ENCODE data around the gene OR4P4. TPM values are rescaled to one million over a fixed set of nuclear protein-coding genes. Genes with fewer than 3 reads are reported as not detected.

The OR4P4 gene
- total RNA-seq, result under 1 TPM in 1 of 8 experiments, not detected in 7; 0.24 TPM

DNA sequence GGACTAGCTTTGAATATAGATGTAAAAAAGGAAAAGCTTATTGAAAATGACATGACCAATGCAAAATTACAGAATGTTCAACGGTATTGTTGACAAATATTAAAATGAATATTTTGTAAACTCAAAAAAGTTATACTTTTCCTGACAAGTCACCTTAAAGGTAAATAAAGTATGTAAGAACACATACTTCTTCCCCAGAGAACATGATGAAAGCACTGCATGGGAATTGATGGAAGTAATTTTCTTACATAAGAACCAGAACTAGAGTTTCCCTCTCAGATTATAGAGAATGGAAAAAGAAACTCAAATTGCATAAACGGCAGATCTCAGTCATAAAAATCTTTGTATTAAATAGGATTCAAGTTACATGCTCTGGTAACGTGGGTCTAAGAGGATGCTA lies at the start of gene OR4P4:
OR4P4 (plus strand) TSS at position 301 of the 400 bp plus-strand sequence.
- Histone ChIP-seq H3K4me3 (no peak within 1 kb of the TSS), H3K27ac (no peak within 1 kb of the TSS), H3K4me1 (replicated peaks in 1 of 2) (no peaks in the 10 kb centered on the region)
- in situ Hi-C loops (cut with MboI; ENCODE audit: low pct_unique_long_range_greater_than_20kb in 2 of 9, low sequenced_read_pairs in 9 of 9, unreplicated experiment in 9 of 9), result no loop called here
- WGBS, 10 experiments, result 0 to 31% (median 22%) methylated on average over 1 to 3 of the region's 3 CpGs; no CpG with 5 or more reads in 1 of the 10 experiments
- ATAC-seq (replicated peaks in 6 of 8), result no peak

DNA sequence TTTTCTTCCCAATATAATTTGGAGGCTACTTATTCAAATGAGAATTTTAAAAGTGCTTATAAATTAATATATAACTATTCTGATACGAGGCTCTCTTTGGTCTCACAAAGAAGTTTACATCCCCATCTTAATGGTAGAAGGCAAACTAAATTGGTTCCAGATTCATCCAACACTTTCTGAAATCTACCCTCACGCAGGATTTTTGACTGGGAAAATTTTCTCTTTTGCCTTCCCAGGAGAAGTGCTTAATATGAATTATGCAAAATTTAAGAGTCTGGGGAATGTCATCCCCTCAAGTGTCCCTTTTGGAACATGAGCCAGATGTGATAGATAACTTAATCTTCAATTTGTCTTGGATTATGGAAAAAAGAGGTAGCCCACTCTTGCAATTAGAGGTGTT lies 27.4 kb upstream of the OR4P4 start, which contains the start of gene OR4C11:
OR4C11 (minus strand) TSS at position 101 of the 400 bp plus-strand sequence. CDS start 3,272 bp downstream, outside the sequence.
- no peak within 1 kb of the TSS for H3K27ac ChIP-seq
- no peak for ATAC-seq (replicated peaks in 6 of 8)
- H3K4me3 ChIP-seq, result no peak within 1 kb of the TSS
- in situ Hi-C loops (cut with MboI; ENCODE audit: low pct_unique_long_range_greater_than_20kb in 2 of 9, low sequenced_read_pairs in 9 of 9, unreplicated experiment in 9 of 9), result no loop called here
- 0 to 78% (median 23%) methylated on average over 1 to 2 of the region's 2 CpGs; no CpG with 5 or more reads in 3 of the 10 experiments for WGBS, 10 experiments
- no peaks in the 10 kb centered on the region for H3K4me1 ChIP-seq (replicated peaks in 1 of 2)

DNA sequence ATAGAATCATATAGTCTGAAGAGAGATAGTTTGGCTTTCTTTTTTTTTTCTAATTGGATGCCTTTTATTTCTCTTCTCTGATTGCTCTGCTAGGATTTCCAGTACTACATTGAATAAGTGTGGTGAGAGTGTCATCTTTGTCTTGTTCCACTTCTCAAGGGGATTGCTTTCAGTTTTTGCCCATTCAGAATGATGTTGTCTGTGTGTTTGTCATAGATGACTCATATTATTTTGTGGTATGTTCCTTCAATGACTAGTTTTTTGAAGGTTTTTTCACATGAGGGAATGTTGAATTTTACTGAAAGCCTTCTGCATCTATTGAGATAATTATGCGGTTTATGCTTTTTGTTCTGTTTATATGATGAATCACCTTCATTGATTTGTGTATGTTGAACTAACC lies 10.4 kb upstream of the OR4P4 start:
- no peak for ATAC-seq (replicated peaks in 6 of 8)
- Histone ChIP-seq H3K4me3 (no peak overlapping the region), H3K27ac (no peak overlapping the region), H3K4me1 (replicated peaks in 1 of 2) (no peaks in the 10 kb centered on the region)
- WGBS, 10 experiments, result 0 to 82% (median 67%) methylated on average over 1 of the region's 1 CpG; no CpG with 5 or more reads in 3 of the 10 experiments
- in situ Hi-C loops (cut with MboI; ENCODE audit: low pct_unique_long_range_greater_than_20kb in 2 of 9, low sequenced_read_pairs in 9 of 9, unreplicated experiment in 9 of 9), result no loop called here

DNA sequence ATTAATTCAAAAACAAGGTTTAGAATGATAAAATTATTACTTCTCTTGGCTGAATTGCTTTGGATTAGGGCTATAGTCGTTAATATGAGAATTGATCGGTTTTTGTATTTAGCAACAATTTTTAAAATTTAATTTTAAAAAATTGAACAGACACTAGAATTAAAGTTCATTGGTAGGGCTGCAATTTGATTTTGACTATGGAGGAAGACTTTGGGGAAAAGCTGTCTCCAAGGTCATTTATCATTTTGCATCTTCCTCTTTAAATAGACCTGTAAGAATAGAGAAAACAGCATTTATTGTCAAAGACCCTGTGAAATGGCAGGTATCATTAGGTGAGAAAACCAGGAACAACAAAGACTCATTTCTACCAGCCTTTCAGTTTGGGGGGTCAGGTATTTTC lies 13.1 kb downstream of the OR4P4 start, which contains the start of gene OR4S2:
OR4S2 (plus strand) TSS at position 301 of the 400 bp plus-strand sequence. CDS start 2,577 bp downstream, outside the sequence.
- ATAC-seq (replicated peaks in 6 of 8), result no peak
- Histone ChIP-seq H3K4me1 (replicated peaks in 1 of 2) (no peaks in the 10 kb centered on the region), H3K4me3 (no peak within 1 kb of the TSS), H3K27ac (no peak within 1 kb of the TSS)
- WGBS, 10 experiments, result 7 to 77% (median 48%) methylated on average over 2 of the region's 2 CpGs; no CpG with 5 or more reads in 1 of the 10 experiments
- in situ Hi-C loops (cut with MboI; ENCODE audit: low pct_unique_long_range_greater_than_20kb in 2 of 9, low sequenced_read_pairs in 9 of 9, unreplicated experiment in 9 of 9), result no loop called here

DNA sequence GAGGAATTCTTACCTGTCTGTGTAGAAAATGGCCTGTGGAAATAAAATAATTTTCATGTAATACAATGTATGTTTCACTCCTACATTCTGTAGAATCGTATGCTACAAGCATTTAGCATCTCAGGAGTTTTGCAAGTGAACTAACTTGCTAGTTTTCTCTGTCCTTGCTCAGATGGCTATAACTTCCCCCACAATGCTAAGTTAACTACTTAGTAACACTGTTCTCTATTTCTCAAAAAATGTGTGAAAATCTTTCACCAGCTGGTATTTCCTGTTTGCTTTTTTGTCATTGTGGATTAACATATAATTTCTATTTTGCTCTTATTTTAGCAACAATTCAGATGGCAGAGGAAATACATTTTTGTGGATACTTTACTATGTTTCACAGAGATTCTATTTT lies 17.6 kb downstream of the OR4P4 start:
- no peak for ATAC-seq (replicated peaks in 6 of 8)
- Histone ChIP-seq H3K4me1 (replicated peaks in 1 of 2) (no peaks in the 10 kb centered on the region), H3K27ac (no peak overlapping the region), H3K4me3 (no peak overlapping the region)
- in situ Hi-C loops (cut with MboI; ENCODE audit: low pct_unique_long_range_greater_than_20kb in 2 of 9, low sequenced_read_pairs in 9 of 9, unreplicated experiment in 9 of 9), result loop anchor here in 1 of 9 experiments (25.0 kb wide), 1 partner anchor 90 kb away; the partner anchor contains the start of genes OR4C15 and OR4C16
- whole genome bisulfite sequencing, 10 experiments, result 0 to 78% (median 43%) methylated on average over 1 of the region's 1 CpG; no CpG with 5 or more reads in 3 of the 10 experiments

DNA sequence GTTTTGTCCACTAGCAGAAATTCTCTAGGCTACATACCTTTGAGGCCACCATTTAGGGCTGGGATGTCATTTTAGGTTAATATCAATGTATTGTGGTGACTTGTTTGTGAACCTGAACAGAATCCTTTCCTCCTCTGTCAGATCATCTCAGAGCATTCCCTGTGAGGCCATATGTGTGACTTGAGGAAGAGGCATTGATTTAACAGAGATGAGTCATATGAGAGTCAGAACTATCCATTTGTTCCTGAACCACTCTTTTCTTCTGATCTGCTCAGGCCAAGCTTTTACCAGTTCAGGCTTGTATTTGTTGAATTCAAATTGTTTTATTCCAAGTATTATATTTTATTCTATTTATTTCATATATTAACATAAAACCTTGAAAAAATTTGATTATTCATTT lies 20.2 kb downstream of the OR4P4 start:
- Histone ChIP-seq H3K27ac (no peak overlapping the region), H3K4me1 (replicated peaks in 1 of 2) (no peaks in the 10 kb centered on the region), H3K4me3 (no peak overlapping the region)
- in situ Hi-C loops (cut with MboI; ENCODE audit: low pct_unique_long_range_greater_than_20kb in 2 of 9, low sequenced_read_pairs in 9 of 9, unreplicated experiment in 9 of 9), result loop anchor here in 1 of 9 experiments (25.0 kb wide), 1 partner anchor 93 kb away; the partner anchor contains the start of genes OR4C15 and OR4C16
- ATAC-seq (replicated peaks in 6 of 8), result no peak

DNA sequence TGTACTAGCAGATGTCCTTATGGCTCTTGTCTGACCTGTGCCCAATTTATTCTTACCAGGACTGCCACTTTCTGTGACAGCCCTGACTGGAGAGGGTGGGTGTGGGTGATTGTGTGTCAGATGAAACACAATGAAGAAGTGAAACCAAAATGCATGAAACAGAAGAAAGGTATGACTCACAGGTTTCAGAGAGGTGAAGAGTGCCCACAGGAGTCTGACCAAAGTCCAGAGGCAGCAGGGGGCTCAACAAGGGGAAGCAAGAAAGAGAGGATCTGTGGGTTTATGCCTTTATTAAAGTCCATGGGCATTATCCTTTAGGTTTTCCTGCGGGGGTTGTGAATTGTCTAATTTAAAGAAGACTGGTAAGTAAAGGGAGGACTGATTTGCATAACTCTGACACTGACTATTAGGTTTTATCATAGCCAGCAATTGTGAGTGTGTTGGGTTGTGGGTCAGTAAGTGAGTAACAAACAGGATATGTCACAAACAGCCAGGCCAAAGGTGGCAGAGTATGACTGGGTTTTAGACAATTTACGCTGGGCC lies 23.2 kb downstream of the OR4P4 start:
- WGBS, 10 experiments, result 0 to 75% (median 51%) methylated on average over 1 to 2 of the region's 2 CpGs; no CpG with 5 or more reads in 2 of the 10 experiments
- ATAC-seq (replicated peaks in 6 of 8), result no peak

DNA sequence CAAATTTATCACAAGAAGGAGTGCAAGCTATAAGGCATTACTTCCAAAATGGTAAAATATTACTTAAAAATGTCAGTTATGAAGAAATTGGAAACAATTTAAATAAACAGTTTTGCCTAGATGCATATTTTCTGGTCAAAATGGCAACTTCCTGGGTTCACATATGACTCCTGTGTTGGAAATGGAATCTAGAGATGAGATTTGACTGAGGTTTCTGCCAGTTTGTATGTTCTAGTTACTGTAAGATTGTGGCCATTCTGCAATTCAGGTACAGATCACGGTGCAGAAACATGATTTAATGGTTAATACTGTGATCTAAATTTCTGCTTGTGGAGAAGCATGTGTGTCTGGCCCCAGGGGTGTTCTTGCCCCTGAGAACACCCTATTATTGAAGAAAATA lies 23.7 kb downstream of the OR4P4 start:
- WGBS, 10 experiments, result 0 to 25% (median 20%) methylated on average over 1 of the region's 1 CpG; no CpG with 5 or more reads in 5 of the 10 experiments

More for the DNA sequence above, 23.2 kb downstream of the OR4P4 start:
- in situ Hi-C loops (cut with MboI; ENCODE audit: low pct_unique_long_range_greater_than_20kb in 2 of 9, low sequenced_read_pairs in 9 of 9, unreplicated experiment in 9 of 9), result loop anchor here in 1 of 9 experiments (25.0 kb wide), 1 partner anchor 96 kb away; the partner anchor contains the start of genes OR4C15 and OR4C16
- Histone ChIP-seq H3K4me1 (replicated peaks in 1 of 2) (no peaks in the 10 kb centered on the region), H3K27ac (no peak overlapping the region), H3K4me3 (no peak overlapping the region)

DNA sequence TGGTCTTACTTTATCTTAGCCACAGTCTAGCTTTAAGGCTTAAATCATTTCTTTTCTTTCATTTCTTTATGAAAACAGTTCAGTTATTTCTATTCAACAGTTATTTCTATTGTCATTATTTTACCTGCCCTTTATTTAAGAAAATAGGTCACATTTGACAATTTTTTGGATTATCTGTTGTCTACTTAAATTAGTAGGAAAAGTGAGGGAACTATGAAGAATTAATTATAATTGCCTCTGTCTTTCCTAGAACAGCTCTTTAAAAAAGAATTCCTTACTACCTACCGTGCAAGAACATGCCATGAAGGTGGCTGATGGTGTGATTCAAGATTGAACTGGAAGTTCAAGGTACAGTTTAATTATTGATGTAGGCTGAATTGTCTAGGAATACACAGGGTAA lies 27.0 kb downstream of the OR4P4 start, which contains the start of gene OR4C6:
OR4C6 (plus strand) TSS at position 301 of the 400 bp plus-strand sequence. CDS start 2,966 bp downstream, outside the sequence.
- in situ Hi-C loops (cut with MboI; ENCODE audit: low pct_unique_long_range_greater_than_20kb in 2 of 9, low sequenced_read_pairs in 9 of 9, unreplicated experiment in 9 of 9), result loop anchor here in 1 of 9 experiments (25.0 kb wide), 1 partner anchor 100 kb away; the partner anchor contains the start of genes OR4C15 and OR4C16
- Histone ChIP-seq H3K4me1 (replicated peaks in 1 of 2) (no peaks in the 10 kb centered on the region), H3K4me3 (no peak within 1 kb of the TSS), H3K27ac (no peak within 1 kb of the TSS)
- 0 to 80% (median 50%) methylated on average over 1 of the region's 1 CpG; no CpG with 5 or more reads in 3 of the 10 experiments for WGBS, 10 experiments
- no peak for ATAC-seq (replicated peaks in 6 of 8)

More for the DNA sequence above, 23.7 kb downstream of the OR4P4 start:
- Histone ChIP-seq H3K4me3 (no peak overlapping the region), H3K27ac (no peak overlapping the region), H3K4me1 (replicated peaks in 1 of 2) (no peaks in the 10 kb centered on the region)
- in situ Hi-C loops (cut with MboI; ENCODE audit: low pct_unique_long_range_greater_than_20kb in 2 of 9, low sequenced_read_pairs in 9 of 9, unreplicated experiment in 9 of 9), result loop anchor here in 1 of 9 experiments (25.0 kb wide), 1 partner anchor 96 kb away; the partner anchor contains the start of genes OR4C15 and OR4C16
- ATAC-seq (replicated peaks in 6 of 8), result no peak

DNA sequence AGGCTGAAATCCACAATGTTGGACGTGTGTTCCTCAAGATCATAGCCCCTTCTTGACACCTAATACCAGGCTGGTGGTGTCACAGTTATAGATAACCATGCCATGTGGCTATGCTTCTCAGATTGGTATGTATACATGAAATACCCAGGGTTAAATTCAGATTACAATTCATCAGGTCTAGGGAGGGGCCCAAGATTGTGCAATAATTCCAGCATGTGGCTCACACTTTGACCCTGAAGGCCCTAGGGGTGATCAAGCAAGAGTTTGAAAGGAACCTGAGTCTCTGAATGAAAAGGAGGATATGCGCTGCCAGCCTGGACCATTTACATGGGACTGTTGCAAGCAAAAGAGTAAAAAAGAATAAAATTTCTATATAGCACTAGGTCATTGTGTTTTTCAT lies 34.5 kb downstream of the OR4P4 start:
- H3K4me3 ChIP-seq, result no peak overlapping the region
- 0 to 80% (median 57%) methylated on average over 1 of the region's 2 CpGs; no CpG with 5 or more reads in 3 of the 10 experiments for WGBS, 10 experiments
- no peaks in the 10 kb centered on the region for H3K4me1 ChIP-seq (replicated peaks in 1 of 2)
- in situ Hi-C loops (cut with MboI; ENCODE audit: low pct_unique_long_range_greater_than_20kb in 2 of 9, low sequenced_read_pairs in 9 of 9, unreplicated experiment in 9 of 9), result loop anchor here in 1 of 9 experiments (25.0 kb wide), 1 partner anchor 107 kb away; the partner anchor contains the start of genes OR4C15 and OR4C16
- ATAC-seq (replicated peaks in 6 of 8), result no peak
- no peak overlapping the region for H3K27ac ChIP-seq

DNA sequence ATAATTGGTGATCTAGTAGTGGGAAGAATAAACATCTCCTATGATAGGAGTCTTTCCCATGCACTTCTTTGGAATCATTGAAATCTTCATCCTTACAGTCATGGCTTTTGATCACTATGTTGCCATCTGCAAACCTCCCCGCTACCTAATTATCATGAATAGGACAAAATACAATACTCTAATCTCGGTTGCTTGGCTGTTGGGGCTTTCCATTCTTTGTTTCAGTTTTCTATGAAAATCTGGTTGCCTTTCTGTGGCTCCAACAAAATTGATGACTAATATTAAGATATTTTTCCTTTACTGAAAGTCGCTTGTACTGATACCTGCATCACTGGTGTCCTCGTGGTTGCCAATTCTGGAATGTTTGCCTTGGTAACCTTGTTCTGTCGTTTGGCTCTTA lies 38.9 kb downstream of the OR4P4 start:
- in situ Hi-C loops (cut with MboI; ENCODE audit: low pct_unique_long_range_greater_than_20kb in 2 of 9, low sequenced_read_pairs in 9 of 9, unreplicated experiment in 9 of 9), result loop anchor here in 1 of 9 experiments (25.0 kb wide), 1 partner anchor 112 kb away; the partner anchor contains the start of genes OR4C15 and OR4C16
- no peak overlapping the region for H3K27ac ChIP-seq
- no peak overlapping the region for H3K4me3 ChIP-seq
- no peak for ATAC-seq (replicated peaks in 6 of 8)
- no peaks in the 10 kb centered on the region for H3K4me1 ChIP-seq (replicated peaks in 1 of 2)
- WGBS, 10 experiments, result 2 to 88% (median 31%) methylated on average over 1 to 5 of the region's 5 CpGs; no CpG with 5 or more reads in 2 of the 10 experiments
